Rectal smooth muscle tissue (tissue), 1 donor: ENCODE data around the gene JAG2.

Experiments
- H3K27ac ChIP-seq: one replicate; pipeline ENCODE4 v1.7.0; 2013; ENCODE audit warnings: low read depth, low read length, inconsistent platforms
- H3K27me3 ChIP-seq: one replicate; pipeline ENCODE4 v1.7.0; 2013; ENCODE audit warnings: low read length; ENCODE audit not compliant: control insufficient read depth, insufficient read depth
- H3K36me3 ChIP-seq: one replicate; pipeline ENCODE4 v1.7.0; 2013; ENCODE audit warnings: low read length; ENCODE audit not compliant: control insufficient read depth, insufficient read depth
- H3K4me1 ChIP-seq: one replicate; pipeline ENCODE4 v1.7.0; 2013; ENCODE audit warnings: low read length; ENCODE audit not compliant: control insufficient read depth, insufficient read depth
- H3K4me3 ChIP-seq: one replicate; pipeline ENCODE4 v1.7.0; 2013; ENCODE audit warnings: low read length
- H3K9ac ChIP-seq: one replicate; pipeline ENCODE4 v1.7.0; 2013; ENCODE audit warnings: low read length

The JAG2 gene

DNA sequence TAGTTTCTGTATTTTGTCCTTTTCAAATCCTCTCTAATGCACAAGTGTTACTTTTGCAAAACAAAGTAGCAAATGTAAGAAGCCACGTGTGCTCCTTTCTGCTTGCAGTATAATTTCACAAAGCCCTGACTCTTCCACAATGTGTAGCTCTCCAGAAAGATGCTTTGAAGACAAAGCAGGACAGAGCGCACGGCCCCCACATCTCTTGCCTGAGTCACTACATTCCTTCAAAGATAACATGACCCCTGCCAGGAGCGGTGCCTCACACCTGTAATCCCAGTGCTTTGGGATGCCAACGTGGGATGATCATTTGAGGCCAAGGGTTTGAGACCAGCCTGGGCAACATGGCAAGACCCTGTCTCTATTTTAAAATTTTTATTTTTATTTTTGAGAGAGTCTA is 40.5 kb downstream of the JAG2 start:
- Histone ChIP-seq H3K27me3 (no peaks in the 10 kb centered on the region), H3K9ac (no peak overlapping the region), H3K36me3 (no peaks in the 10 kb centered on the region), H3K4me1 (no peaks in the 10 kb centered on the region), H3K27ac (no peak overlapping the region), H3K4me3 (no peak overlapping the region)

DNA sequence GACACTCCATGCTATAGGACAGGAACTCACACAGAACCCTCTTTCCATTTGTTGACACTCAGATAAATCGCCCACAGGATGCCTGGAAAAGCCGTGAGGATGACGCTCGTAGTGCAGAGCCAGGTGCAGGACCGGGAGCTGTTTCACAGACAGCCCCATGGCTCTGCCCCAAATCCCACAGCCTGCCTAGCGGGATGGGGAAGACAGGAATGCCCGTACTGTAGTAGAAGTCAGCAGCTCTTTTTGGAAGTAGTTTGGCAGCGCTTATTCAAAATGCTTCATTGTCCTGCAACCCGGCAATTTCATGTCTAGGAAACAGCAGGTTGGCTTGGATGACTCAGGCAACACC is 41.6 kb downstream of the JAG2 start:
- Histone ChIP-seq H3K27me3 (no peaks in the 10 kb centered on the region), H3K4me3 (no peak overlapping the region), H3K36me3 (no peaks in the 10 kb centered on the region), H3K27ac (no peak overlapping the region), H3K4me1 (no peaks in the 10 kb centered on the region), H3K9ac (no peak overlapping the region)

DNA sequence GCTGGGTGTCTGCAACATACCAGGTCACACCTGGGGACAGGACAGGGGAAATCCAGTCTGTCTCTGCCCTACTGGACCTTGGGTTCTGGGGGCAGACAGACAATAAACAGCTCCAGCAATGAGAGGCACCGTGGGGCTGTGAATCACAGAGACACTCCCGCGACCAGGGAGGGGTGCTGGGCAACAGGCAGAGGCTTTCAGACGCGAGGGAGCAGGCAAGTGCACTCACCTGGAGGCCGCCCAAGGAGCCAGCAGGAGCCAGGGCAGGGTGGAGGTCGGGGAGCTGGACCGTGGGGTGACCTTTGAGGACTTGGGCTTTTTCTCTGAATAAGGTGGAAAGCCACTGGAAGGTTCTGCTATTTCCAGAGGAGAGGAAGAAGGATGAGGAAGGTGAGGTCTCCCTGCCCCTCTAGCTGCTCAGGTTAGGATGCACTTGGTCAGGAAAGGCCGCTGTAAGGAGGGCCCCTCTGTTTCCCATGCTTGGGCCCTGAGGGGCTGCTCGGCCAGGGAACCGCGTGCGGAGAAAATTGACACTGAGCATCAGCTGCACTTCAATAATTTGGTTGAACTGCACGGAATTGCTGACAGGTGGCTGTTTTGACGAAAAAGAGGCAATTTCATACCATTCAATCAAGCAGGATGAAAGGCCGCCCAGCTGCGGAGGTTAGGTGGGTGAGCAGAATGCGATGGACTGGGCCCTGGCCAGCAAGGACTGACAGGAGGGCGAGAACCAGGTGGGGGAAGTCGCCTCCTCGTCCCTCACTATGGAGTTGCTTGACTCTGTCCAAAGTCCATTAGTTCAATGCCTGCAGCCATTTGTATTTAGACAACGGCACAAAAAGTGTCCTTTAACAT is 42.2 kb downstream of the JAG2 start:
- Histone ChIP-seq H3K4me3 (no peak overlapping the region), H3K27me3 (no peaks in the 10 kb centered on the region), H3K36me3 (no peaks in the 10 kb centered on the region), H3K4me1 (no peaks in the 10 kb centered on the region), H3K27ac (no peak overlapping the region), H3K9ac (no peak overlapping the region)

DNA sequence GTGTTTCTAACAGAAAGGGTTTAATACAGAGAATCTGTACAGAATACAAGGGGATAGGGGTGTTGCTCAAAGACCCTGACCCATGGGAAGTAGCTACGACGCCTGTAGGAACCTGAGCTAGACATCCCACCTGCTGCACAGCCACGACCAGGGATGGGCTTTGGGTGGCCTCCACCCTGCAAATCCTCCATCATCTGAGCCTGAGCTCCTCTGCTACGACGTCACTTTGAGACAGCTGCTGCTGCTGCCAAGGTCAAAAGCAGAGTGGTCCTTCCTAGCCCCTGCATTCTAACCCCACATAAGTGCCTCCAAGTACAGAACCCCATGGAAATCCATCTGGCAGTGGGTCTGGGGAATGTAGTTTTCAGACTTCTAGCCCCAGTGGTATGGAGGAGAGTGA is 43.8 kb downstream of the JAG2 start:
- no peak overlapping the region for H3K27ac ChIP-seq
- no peak overlapping the region for H3K9ac ChIP-seq
- H3K27me3 ChIP-seq, result no peaks in the 10 kb centered on the region

DNA sequence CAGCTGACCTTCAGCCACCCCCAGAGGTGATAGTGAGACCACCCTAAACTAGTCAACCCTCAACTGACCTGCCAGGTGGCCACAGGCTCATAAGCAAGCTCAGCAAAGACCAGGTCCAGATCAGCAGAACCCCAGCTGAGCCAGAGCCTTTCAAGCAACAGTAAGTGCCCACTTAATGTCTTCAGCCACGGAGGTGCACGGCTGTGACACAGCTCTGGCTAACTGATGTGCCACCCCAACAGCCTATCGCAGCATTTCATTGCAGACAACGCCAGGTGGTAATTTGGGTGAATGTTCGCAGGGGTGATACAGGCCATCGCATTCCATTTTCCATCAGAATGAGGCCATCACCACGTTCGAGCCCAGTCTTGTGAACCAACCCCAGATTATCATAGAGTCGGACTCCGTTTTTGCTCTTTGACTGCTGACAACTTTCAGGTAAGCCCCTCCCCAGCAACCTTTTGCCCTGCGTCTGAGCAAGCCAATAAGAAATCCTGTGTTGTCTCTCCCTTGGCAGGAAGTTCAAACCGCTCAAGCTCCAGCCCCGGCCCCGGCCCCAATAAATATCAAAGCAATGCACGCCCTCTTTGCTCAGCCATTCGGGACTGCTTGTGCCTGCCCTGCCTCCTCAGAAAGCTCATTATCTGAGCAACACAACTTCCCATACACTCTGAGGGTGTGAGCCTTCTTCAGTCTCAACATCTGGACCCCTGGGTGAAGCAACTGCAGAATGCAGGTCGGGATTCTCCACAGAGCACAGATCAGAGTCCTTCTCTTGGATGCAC is 44.4 kb downstream of the JAG2 start:
- H3K9ac ChIP-seq, result no peak overlapping the region
- no peak overlapping the region for H3K27ac ChIP-seq

More for the DNA sequence above, 43.8 kb downstream of the JAG2 start:
- Histone ChIP-seq H3K4me1 (no peaks in the 10 kb centered on the region), H3K4me3 (no peak overlapping the region), H3K36me3 (no peaks in the 10 kb centered on the region)

DNA sequence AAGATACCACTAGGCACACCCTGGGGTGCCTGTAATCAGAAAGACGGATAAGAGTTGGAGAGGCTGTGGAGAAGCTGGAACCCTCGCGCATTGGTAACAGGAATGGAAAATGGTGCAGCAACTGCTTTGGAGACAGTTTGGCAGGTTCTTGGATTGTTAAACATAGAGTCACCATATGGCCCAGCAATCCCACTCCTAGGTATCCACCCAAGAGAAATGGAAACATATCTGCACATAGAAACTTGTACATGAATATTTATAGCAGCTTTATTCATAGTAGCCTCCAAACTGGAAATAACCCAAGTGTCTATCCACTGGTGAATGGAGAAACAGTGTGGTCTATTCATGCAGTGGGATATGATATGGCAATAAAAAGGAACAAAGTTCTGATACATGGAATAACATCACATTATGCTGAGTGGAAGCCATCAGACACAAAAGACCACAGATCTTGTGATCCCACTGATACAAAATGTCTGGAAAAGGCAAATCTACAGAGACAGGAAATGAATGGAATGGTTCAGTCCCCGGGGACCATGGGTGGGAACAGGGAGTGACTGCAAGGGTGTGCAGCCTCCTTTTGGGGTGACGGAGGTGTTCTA is 45.4 kb downstream of the JAG2 start:
- no peak overlapping the region for H3K4me3 ChIP-seq
- no peak overlapping the region for H3K27ac ChIP-seq
- no peak overlapping the region for H3K9ac ChIP-seq
- no peaks in the 10 kb centered on the region for H3K4me1 ChIP-seq
- peaks cover 4% of the 10 kb centered on the region for H3K27me3 ChIP-seq
- H3K36me3 ChIP-seq, result no peaks in the 10 kb centered on the region

More for the DNA sequence above, 44.4 kb downstream of the JAG2 start:
- no peaks in the 10 kb centered on the region for H3K4me1 ChIP-seq
- H3K36me3 ChIP-seq, result no peaks in the 10 kb centered on the region
- no peak overlapping the region for H3K4me3 ChIP-seq
- H3K27me3 ChIP-seq, result no peaks in the 10 kb centered on the region

DNA sequence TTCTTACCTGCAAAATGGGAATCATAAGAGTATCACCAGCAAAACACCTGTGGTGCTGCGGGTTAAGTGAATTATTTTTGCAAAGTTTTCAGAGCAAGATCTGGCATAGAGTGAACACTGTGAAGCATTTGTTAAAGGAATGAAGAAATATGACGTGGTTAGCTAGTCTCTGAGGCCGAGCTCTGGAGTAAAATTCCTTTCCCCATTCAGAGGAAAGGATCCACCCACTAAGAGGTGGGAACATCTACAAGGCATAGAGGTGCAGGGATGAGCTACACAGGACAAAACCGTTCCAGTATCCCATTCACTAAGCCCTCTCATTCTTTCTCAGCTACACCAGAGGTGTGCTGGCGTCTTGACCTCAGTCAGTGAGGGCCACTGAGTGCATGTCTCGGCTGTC is 48.5 kb downstream of the JAG2 start:
- H3K27ac ChIP-seq, result no peak overlapping the region
- H3K27me3 ChIP-seq, result peaks cover 4% of the 10 kb centered on the region

DNA sequence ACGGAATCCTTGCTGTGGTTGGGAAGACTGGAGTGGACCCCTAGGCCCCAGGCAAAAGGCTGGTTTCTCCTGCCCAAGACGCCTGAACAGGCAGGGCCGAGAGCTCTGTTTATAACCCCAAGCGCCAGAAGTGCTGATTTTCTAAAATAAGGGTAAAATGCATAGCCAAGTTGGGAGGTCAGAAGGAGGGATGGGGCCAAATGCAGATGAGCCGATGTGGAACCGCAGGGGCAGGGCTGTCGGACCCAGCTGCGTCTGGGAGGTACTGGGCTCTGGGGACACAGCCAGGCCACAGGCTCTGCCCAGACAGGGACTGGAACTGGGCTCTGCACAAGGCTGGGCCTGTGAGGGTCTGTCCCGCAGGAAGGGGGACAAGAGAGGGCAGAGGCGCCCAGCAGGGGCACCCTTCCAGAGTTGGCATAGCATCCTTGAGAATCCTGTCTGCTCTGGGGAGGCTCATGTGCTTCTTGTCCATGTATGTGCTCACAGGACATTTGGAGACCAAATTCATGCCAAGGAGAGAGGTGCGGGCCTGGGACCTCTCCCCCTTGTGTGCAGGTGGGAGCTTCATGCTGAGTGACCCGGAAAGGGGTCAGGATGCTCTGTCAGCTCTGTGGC is 49.1 kb downstream of the JAG2 start:
- Histone ChIP-seq H3K4me1 (no peaks in the 10 kb centered on the region), H3K36me3 (no peaks in the 10 kb centered on the region), H3K9ac (no peak overlapping the region), H3K27me3 (peaks cover 4% of the 10 kb centered on the region), H3K4me3 (no peak overlapping the region), H3K27ac (no peak overlapping the region)

More for the DNA sequence above, 48.5 kb downstream of the JAG2 start:
- Histone ChIP-seq H3K9ac (no peak overlapping the region), H3K4me3 (no peak overlapping the region), H3K36me3 (no peaks in the 10 kb centered on the region), H3K4me1 (no peaks in the 10 kb centered on the region)

DNA sequence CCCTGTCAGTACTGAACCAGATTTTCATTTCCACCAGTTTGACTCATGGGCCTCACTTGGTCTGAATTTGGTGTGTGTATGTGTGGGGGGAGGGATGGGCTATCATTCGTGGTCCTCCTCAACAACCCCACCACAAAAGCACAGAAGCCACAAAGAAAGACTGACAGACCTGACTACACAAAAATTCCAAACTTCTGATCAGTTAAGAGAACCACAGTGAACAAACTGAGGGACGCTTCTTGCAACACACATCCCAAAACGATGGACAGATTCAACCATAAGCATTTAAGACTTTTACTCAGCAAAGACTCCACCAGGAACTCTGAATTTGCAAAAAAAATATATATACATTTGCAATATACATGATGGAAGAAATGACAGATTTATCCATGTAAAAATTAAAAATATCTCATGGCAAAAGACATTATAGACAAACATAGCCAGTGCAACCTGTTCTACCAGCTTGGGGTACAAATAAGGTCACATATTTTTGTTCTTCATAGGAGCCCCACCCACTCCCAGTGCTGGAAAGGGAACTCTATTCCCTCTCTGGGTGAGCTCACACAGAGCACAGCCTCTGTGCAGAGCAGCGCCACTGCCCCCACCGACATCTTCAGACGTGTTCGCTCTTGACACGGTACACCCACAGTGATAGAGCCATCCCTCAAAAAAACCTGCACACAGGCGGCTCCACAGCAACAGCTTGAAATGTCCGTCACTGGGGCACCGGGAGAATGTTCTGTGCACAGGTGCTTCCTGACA is 49.7 kb downstream of the JAG2 start:
- H3K27me3 ChIP-seq, result peaks cover 4% of the 10 kb centered on the region
- H3K4me3 ChIP-seq, result no peak overlapping the region
- H3K27ac ChIP-seq, result no peak overlapping the region
- no peaks in the 10 kb centered on the region for H3K4me1 ChIP-seq
- no peaks in the 10 kb centered on the region for H3K36me3 ChIP-seq
- H3K9ac ChIP-seq, result no peak overlapping the region

DNA sequence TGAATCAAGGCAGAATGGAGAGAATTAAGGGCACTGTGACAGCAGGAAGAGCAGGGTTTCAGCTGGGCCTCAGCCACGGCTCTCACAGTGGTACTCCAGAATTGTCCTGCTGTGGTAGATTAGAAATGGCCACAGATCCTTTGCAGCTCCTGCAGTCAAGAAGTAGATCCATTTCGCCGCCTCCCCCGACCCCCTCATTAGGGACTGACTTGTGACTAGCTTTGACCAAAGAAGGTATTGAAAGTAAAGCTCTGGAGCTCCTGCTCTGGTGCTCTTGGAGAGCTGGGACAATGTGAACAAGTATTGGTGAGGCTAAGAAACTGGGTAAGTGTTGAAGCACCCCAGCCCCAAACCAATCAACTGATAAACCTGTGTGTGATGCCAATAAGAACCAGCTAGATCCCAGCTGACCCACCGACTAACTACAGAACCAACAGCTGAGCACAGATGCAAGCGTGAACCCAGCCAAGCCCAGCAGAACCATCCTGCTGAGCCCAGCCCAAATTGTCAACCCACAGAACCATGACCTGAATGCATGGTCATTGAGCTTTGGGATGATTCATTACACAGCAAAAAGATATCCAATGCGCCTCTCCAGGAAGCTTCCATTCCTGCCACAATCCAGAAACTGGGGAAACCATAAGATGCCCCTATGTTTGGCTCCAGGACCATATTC is 50.7 kb downstream of the JAG2 start:
- H3K4me3 ChIP-seq, result no peak overlapping the region
- H3K4me1 ChIP-seq, result no peaks in the 10 kb centered on the region
- H3K27ac ChIP-seq, result no peak overlapping the region
- H3K9ac ChIP-seq, result no peak overlapping the region
- no peaks in the 10 kb centered on the region for H3K36me3 ChIP-seq
- H3K27me3 ChIP-seq, result peaks cover 4% of the 10 kb centered on the region

DNA sequence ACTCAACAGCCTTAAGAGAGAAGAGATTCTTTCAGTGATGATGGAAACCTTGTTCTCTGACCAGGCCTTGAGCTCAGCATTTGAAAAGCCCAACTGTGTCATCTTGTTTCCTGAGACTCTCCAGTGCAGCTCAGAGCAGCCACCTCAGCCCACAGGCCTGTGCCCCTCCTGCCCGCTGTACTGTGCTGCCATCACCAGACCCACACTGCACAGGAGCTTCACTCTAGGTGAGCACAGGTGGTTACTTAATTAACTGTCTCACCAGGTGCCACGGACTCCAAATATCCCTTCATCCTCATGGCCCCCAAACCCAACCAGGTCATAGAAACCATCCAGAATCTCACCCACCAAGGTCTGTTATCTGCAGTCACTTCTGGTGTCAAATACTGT is 51.3 kb downstream of the JAG2 start:
- Histone ChIP-seq H3K27ac (no peak overlapping the region), H3K27me3 (peaks cover 4% of the 10 kb centered on the region), H3K4me1 (no peaks in the 10 kb centered on the region), H3K9ac (no peak overlapping the region), H3K36me3 (no peaks in the 10 kb centered on the region), H3K4me3 (no peak overlapping the region)
